ENCODE results near the gene WNK2.

DNA sequence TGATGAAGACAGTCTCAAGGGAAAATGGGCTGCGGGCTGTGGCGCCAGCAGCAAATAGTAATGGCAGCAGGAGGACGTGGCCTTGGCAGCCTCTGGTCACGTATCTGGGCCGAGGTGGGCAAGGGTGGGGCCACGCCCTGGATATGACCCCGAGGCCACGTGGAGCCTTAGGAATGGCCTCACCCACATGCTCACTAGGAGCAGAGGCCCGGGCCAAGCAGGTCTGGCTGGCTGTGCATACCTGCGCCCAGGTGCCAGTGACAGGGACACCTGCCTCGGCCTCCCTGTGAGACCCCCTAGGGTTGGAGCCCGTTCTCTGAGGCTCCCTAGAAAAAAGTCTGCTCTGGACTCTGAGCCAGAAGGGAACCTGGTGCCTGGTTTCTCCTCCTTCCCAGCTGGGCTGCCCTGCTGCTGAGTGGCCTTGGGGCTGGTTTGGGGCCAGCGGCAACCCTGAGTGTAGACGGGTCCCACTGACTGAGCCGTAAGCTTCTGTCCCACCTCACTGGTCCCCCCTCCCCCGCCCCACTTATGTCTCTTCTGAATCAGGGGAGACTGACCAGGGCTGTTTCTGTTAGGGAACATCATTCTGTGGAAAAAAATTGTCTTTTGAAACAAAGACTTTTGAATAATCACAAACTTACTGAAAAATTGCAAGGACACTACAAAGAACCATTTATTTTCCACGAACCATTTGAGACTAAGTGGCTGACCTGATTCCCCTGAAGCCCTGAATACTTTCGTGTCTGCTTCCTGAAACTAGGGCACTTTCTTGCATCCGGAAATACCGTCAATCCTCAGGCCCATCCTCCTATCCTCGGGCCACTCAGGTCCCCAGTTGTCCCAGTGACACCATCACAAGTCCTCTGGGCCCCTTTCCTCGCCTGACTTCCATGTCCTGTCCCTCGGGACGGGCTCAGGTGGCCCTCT, 60.8 kb downstream of the WNK2 start:
- TF ChIP-seq, protein P1, sequence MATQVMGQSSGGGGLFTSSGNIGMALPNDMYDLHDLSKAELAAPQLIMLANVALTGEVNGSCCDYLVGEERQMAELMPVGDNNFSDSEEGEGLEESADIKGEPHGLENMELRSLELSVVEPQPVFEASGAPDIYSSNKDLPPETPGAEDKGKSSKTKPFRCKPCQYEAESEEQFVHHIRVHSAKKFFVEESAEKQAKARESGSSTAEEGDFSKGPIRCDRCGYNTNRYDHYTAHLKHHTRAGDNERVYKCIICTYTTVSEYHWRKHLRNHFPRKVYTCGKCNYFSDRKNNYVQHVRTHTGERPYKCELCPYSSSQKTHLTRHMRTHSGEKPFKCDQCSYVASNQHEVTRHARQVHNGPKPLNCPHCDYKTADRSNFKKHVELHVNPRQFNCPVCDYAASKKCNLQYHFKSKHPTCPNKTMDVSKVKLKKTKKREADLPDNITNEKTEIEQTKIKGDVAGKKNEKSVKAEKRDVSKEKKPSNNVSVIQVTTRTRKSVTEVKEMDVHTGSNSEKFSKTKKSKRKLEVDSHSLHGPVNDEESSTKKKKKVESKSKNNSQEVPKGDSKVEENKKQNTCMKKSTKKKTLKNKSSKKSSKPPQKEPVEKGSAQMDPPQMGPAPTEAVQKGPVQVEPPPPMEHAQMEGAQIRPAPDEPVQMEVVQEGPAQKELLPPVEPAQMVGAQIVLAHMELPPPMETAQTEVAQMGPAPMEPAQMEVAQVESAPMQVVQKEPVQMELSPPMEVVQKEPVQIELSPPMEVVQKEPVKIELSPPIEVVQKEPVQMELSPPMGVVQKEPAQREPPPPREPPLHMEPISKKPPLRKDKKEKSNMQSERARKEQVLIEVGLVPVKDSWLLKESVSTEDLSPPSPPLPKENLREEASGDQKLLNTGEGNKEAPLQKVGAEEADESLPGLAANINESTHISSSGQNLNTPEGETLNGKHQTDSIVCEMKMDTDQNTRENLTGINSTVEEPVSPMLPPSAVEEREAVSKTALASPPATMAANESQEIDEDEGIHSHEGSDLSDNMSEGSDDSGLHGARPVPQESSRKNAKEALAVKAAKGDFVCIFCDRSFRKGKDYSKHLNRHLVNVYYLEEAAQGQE (IDR thresholded peaks at IDR 0.05; ENCODE audit: insufficient replicate concordance, low read depth): no peak
- TF ChIP-seq, protein P2, sequence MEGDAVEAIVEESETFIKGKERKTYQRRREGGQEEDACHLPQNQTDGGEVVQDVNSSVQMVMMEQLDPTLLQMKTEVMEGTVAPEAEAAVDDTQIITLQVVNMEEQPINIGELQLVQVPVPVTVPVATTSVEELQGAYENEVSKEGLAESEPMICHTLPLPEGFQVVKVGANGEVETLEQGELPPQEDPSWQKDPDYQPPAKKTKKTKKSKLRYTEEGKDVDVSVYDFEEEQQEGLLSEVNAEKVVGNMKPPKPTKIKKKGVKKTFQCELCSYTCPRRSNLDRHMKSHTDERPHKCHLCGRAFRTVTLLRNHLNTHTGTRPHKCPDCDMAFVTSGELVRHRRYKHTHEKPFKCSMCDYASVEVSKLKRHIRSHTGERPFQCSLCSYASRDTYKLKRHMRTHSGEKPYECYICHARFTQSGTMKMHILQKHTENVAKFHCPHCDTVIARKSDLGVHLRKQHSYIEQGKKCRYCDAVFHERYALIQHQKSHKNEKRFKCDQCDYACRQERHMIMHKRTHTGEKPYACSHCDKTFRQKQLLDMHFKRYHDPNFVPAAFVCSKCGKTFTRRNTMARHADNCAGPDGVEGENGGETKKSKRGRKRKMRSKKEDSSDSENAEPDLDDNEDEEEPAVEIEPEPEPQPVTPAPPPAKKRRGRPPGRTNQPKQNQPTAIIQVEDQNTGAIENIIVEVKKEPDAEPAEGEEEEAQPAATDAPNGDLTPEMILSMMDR (IDR thresholded peaks at IDR 0.05; ENCODE audit: insufficient read depth, low read length): no peak
- TF ChIP-seq GABPA (IDR thresholded peaks at IDR 0.05; ENCODE audit: low read depth): no peak

All from HL-60 (cell line).